ENCODE results near the gene ALCAM. TPM values are rescaled to one million over a fixed set of nuclear protein-coding genes. Genes with fewer than 3 reads are reported as not detected.
A peak's percentile ranks its signal among the peaks of the same experiment; 100 is the strongest.

ALCAM gene
- total RNA-seq (75.2 and 168 TPM in 2 replicates), polyA plus RNA-seq (158 and 188 TPM in 2 replicates), polyA minus RNA-seq (ENCODE audit: low replicate concordance) (7.6 and 13.1 TPM in 2 replicates)
- 94.7 and 100.0 TPM in 2 replicates for polyA plus RNA-seq (2012)

DNA sequence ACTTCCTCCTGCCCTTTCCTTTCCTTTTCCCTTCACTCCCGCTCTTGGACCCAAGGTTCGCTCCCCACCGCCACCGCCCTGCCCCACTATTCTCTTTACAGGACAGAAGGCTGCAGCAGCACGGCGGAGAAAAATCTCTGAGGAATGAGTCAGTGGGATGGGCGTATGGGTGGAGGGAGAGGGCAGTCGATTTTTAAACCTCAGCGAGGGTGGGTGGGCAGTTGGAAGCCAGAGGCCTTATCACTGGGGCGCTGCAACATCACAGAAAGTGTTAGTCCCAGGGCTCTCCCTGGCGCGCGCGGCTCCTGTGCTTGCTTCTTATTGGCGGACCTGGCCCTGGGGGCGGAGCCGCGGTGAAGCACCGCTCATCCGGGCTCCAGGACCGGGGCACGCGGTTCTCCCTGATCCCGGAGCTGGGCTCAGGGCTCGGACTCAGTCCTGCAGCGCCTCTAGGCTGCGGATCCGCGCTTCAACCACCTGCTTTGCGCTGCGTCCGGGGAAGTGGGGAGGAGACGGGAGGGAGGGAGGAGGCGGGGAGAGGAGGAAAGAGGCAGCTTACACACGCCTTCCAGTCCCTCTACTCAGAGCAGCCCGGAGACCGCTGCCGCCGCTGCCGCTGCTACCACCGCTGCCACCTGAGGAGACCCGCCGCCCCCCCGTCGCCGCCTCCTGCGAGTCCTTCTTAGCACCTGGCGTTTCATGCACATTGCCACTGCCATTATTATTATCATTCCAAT, at the start of gene ALCAM:
ALCAM (plus strand) TSS at position 584 of the 737 bp plus-strand sequence.
- TF ChIP-seq, protein P1, sequence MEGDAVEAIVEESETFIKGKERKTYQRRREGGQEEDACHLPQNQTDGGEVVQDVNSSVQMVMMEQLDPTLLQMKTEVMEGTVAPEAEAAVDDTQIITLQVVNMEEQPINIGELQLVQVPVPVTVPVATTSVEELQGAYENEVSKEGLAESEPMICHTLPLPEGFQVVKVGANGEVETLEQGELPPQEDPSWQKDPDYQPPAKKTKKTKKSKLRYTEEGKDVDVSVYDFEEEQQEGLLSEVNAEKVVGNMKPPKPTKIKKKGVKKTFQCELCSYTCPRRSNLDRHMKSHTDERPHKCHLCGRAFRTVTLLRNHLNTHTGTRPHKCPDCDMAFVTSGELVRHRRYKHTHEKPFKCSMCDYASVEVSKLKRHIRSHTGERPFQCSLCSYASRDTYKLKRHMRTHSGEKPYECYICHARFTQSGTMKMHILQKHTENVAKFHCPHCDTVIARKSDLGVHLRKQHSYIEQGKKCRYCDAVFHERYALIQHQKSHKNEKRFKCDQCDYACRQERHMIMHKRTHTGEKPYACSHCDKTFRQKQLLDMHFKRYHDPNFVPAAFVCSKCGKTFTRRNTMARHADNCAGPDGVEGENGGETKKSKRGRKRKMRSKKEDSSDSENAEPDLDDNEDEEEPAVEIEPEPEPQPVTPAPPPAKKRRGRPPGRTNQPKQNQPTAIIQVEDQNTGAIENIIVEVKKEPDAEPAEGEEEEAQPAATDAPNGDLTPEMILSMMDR (conservative IDR thresholded peaks at IDR 0.05 in 1 of 2, IDR thresholded peaks at IDR 0.05 in 1 of 2; ENCODE audit: low read depth in 1 of 2, low read length in 2 of 2), result peak; percentile 55 to 62
- no peak for TF ChIP-seq EZH2 (IDR thresholded peaks at IDR 0.05; ENCODE audit: low read length, missing control alignments)
- Histone ChIP-seq H3K79me2 (ENCODE audit: control insufficient read depth, insufficient read depth, low read length) (peaks cover 45% of the 10 kb centered on the region), H3K36me3 (ENCODE audit: control insufficient read depth, insufficient read depth, low read length) (no peaks in the 10 kb centered on the region), H3K9ac (ENCODE audit: insufficient read depth, low read length) (peak within 1 kb of the TSS; percentile 86), H3K4me3 (replicated peaks in 1 of 4; ENCODE audit: control extremely low read depth in 1 of 4, insufficient read depth in 1 of 4, low read depth in 3 of 4, low read length in 4 of 4) (peak within 1 kb of the TSS; percentile 63 to 98 (median 92)), H3K9me3 (ENCODE audit: control insufficient read depth, insufficient read depth, low read depth, low read length) (no peaks in the 10 kb centered on the region), H3K4me2 (ENCODE audit: extremely low read depth, insufficient read depth, low read length) (peak within 1 kb of the TSS; percentile 89), H3K27ac (ENCODE audit: insufficient read depth, low read length) (peak within 1 kb of the TSS; percentile 85), H2AFZ (ENCODE audit: low read length) (peak within 1 kb of the TSS; percentile 80), H3K4me1 (ENCODE audit: control insufficient read depth, extremely low read depth, insufficient read depth, low read length) (peaks cover 6% of the 10 kb centered on the region), H3K27me3 (ENCODE audit: control insufficient read depth, insufficient read depth, low read length) (no peaks in the 10 kb centered on the region), H4K20me1 (ENCODE audit: control insufficient read depth, extremely low read depth, insufficient read depth, low read length) (no peaks in the 10 kb centered on the region)
- DNase-seq (ENCODE audit: low read depth in 2 of 2), result peak; percentile 99 to 100

DNA sequence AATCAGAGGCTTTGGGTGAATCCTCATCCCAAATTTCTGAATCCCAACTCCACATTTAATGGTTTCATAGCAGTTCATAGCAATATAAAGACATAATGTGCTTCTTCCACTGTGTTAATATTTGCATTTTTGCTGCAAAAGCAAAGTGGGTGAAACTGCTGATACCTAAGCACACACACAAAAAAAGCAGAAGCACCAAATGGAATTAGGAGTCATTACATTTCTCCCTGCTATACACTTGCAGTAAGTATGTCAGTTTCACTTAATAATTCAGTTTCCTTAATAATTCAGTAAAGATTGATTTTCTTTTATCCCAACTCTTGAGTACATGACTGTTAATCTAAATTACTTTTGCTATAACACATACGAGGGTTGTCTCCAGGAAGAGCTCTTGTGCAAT, 48.9 kb upstream of the ALCAM start:
- H3K36me3 ChIP-seq (ENCODE audit: control insufficient read depth, insufficient read depth, low read length), result no peaks in the 10 kb centered on the region
- H3K4me2 ChIP-seq (ENCODE audit: extremely low read depth, insufficient read depth, low read length), result no peak overlapping the region
- no peaks in the 10 kb centered on the region for H4K20me1 ChIP-seq (ENCODE audit: control insufficient read depth, extremely low read depth, insufficient read depth, low read length)
- no peak for TF ChIP-seq EZH2 (IDR thresholded peaks at IDR 0.05; ENCODE audit: low read length, missing control alignments)
- TF ChIP-seq, protein P1 (conservative IDR thresholded peaks at IDR 0.05 in 1 of 2, IDR thresholded peaks at IDR 0.05 in 1 of 2; ENCODE audit: low read depth in 1 of 2, low read length in 2 of 2), result no peak
- no peak for DNase-seq (ENCODE audit: low read depth in 2 of 2)
- H3K4me1 ChIP-seq (ENCODE audit: control insufficient read depth, extremely low read depth, insufficient read depth, low read length), result no peaks in the 10 kb centered on the region
- H3K79me2 ChIP-seq (ENCODE audit: control insufficient read depth, insufficient read depth, low read length), result no peaks in the 10 kb centered on the region
- H3K9me3 ChIP-seq (ENCODE audit: control insufficient read depth, insufficient read depth, low read depth, low read length), result no peaks in the 10 kb centered on the region
- H3K27ac ChIP-seq (ENCODE audit: insufficient read depth, low read length), result no peak overlapping the region
- H3K27me3 ChIP-seq (ENCODE audit: control insufficient read depth, insufficient read depth, low read length), result no peaks in the 10 kb centered on the region
- H2AFZ ChIP-seq (ENCODE audit: low read length), result no peak overlapping the region
- no peak overlapping the region for H3K9ac ChIP-seq (ENCODE audit: insufficient read depth, low read length)
- no peak overlapping the region for H3K4me3 ChIP-seq (replicated peaks in 1 of 4; ENCODE audit: control extremely low read depth in 1 of 4, insufficient read depth in 1 of 4, low read depth in 3 of 4, low read length in 4 of 4)

DNA sequence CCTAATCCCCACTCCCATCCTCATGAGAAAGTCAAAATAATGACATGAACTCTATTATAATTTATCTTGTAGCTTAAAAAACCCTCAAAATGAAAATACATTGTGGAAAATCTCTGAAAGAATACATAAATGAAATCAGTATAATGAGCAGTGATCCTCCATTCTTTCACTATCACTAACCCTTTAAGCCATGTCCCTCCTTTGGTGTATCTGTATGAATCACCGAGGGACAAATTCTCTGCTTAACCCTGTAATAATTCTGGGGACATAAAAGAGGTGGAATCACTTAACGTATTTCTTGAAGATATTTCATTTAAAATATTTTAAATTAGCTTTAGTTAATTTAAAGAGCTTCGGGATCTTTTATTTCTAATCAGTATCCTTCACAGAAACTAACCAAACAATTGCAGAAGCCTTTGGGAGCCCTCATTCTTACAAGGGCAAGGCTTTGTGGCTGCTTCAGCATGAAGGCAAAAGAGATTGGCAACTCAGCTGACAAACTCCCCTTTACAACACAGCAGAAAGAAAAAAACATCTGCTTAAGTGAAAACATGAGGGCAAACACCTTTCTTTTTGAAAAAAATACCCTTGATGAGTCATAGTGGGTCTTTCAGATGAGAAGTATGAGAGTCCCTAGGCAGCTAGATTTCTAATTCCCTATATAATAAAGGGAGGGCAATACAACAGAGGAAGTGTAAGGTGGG, 44.0 kb upstream of the ALCAM start:
- Histone ChIP-seq H2AFZ (ENCODE audit: low read length) (no peak overlapping the region), H3K27me3 (ENCODE audit: control insufficient read depth, insufficient read depth, low read length) (no peaks in the 10 kb centered on the region), H4K20me1 (ENCODE audit: control insufficient read depth, extremely low read depth, insufficient read depth, low read length) (no peaks in the 10 kb centered on the region), H3K4me2 (ENCODE audit: extremely low read depth, insufficient read depth, low read length) (no peak overlapping the region), H3K4me3 (replicated peaks in 1 of 4; ENCODE audit: control extremely low read depth in 1 of 4, insufficient read depth in 1 of 4, low read depth in 3 of 4, low read length in 4 of 4) (no peak overlapping the region), H3K4me1 (ENCODE audit: control insufficient read depth, extremely low read depth, insufficient read depth, low read length) (no peaks in the 10 kb centered on the region), H3K9me3 (ENCODE audit: control insufficient read depth, insufficient read depth, low read depth, low read length) (no peaks in the 10 kb centered on the region), H3K79me2 (ENCODE audit: control insufficient read depth, insufficient read depth, low read length) (no peaks in the 10 kb centered on the region), H3K9ac (ENCODE audit: insufficient read depth, low read length) (no peak overlapping the region), H3K27ac (ENCODE audit: insufficient read depth, low read length) (no peak overlapping the region), H3K36me3 (ENCODE audit: control insufficient read depth, insufficient read depth, low read length) (no peaks in the 10 kb centered on the region)
- TF ChIP-seq EZH2 (IDR thresholded peaks at IDR 0.05; ENCODE audit: low read length, missing control alignments), result no peak
- TF ChIP-seq, protein P1 (conservative IDR thresholded peaks at IDR 0.05 in 1 of 2, IDR thresholded peaks at IDR 0.05 in 1 of 2; ENCODE audit: low read depth in 1 of 2, low read length in 2 of 2), result no peak
- DNase-seq (ENCODE audit: low read depth in 2 of 2), result peak in 1 of 2 donors; percentile 14
